Ascending aorta (tissue), 2 donors: ENCODE measurements around the gene AQR. TPM values are rescaled to one million over a fixed set of nuclear protein-coding genes. Genes with fewer than 3 reads are reported as not detected.

Experiments
- DNase-seq, 2 donors: peaks; one replicate each; pipeline ENCODE4 v3.0.0-alpha.2; 2019; ENCODE audit warnings: low spot score in 2 of 2
- H3K27ac ChIP-seq, 2 donors: fragments of 200-600 bp; sonication (generic); one replicate each; pipeline ENCODE4 v1.5.1; 2016 to 2017; ENCODE audit warnings: mild to moderate bottlenecking in 1 of 2
- H3K27me3 ChIP-seq: fragments of 200-600 bp; sonication (generic); one replicate; pipeline ENCODE4 v1.5.1; 2017
- H3K36me3 ChIP-seq, 2 donors: fragments of 200-600 bp; sonication (generic); one replicate each; pipeline ENCODE4 v1.5.1; 2016
- H3K4me1 ChIP-seq, 2 donors: fragments of 200-600 bp; sonication (generic); one replicate each; pipeline ENCODE4 v1.5.1; 2016 to 2017; ENCODE audit warnings: mild to moderate bottlenecking in 1 of 2
- H3K4me3 ChIP-seq, 2 donors: fragments of 200-600 bp; sonication (generic); one replicate each; pipeline ENCODE4 v1.5.1; 2016 to 2017; ENCODE audit warnings: mild to moderate bottlenecking in 1 of 2
- H3K9me3 ChIP-seq, 2 donors: fragments of 200-600 bp; sonication (generic); one replicate each; pipeline ENCODE4 v1.5.1; 2016
- CTCF ChIP-seq, 3 experiments: fragments of 200-600 bp in 2 of 3; fragments of 450-650 bp in 1 of 3; sonication (generic) in 2 of 3; IDR thresholded peaks; one replicate each; pipeline ENCODE4 v1.5.1; 2016 to 2019; ENCODE audit warnings: antibody characterized with exemption in 3 of 3, mild to moderate bottlenecking in 1 of 3, moderate library complexity in 1 of 3
- intact Hi-C: fragments of 100-400 bp; cut with DNase I; formaldehyde crosslinking; loops from one replicate; pipeline ENCODE4 v1.15.1; 2023
- total RNA-seq: library from RNA; depleted of rRNA; stranded (reverse); fragments of >200 nt; gene quantifications from one replicate; pipeline ENCODE4 v1.1.0, GENCODE V29; 2016

AQR gene
- total RNA-seq, 1 donor from 2014 or later = 17.5 TPM

DNA sequence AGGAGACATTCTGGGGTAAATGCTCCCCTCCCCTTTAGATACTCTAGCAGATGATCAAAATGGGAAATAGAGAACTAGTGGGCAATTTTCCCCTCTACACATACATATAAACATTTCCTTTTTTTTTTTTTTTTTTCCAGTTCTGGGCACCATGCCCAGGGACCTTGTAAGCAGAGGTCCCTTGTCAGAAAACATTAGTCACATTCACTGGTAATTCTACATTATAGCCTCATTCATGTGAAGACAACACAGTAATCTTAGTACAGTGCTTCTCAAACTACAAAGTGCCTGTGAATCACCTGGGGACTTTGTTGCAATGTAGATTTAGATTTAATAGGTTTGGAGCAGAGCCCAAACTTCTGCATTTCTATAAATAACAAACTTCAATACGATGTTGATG, 114.1 kb downstream of the AQR start:
- peak overlapping the region; percentile 64 to 71 for H3K27ac ChIP-seq
- intact Hi-C loops = loop anchor here (1.0 kb wide), 2 partner anchors 14 to 45 kb away; no protein-coding TSS in a partner anchor
- H3K36me3 ChIP-seq = peaks cover 2 to 7% of the 10 kb centered on the region in 2 donors

DNA sequence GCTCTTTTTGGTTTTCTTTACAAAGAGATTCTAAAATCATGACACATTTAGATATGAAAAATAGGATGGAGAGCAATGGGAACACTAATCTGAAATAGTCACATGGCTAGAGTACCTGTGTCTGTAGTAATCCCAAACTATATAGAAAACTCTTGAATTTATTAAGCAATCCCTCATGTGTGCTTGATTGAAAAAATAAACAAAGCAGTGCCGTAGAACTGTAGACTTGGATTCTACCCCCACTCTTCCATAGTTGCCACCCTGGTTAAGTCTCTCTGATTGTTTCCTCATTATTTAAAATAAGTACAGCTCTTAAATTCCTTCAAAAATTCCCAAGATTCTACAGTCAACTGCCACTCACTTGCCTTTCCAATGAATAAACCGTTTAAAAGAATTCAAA, 115.3 kb downstream of the AQR start:
- no peak overlapping the region for H3K4me3 ChIP-seq
- H3K27me3 ChIP-seq = no peaks in the 10 kb centered on the region
- no peak for TF ChIP-seq CTCF (IDR thresholded peaks at IDR 0.05)
- intact Hi-C loops = loop anchor here (5.0 kb wide), 1 partner anchor 132 kb away; no protein-coding TSS in a partner anchor
- H3K4me1 ChIP-seq = peaks cover 9 to 30% of the 10 kb centered on the region in 2 donors
- peaks cover 0 to under 1% of the 10 kb centered on the region in 2 donors for H3K36me3 ChIP-seq
- DNase-seq = no peak
- H3K27ac ChIP-seq = peak overlapping the region; percentile 64 to 71
- no peaks in the 10 kb centered on the region for H3K9me3 ChIP-seq

More for the DNA sequence above, 114.1 kb downstream of the AQR start:
- DNase-seq = no peak
- Histone ChIP-seq H3K4me3 (peak overlapping the region in 1 of 2 donors; percentile 3), H3K9me3 (no peaks in the 10 kb centered on the region), H3K4me1 (peaks cover 9 to 30% of the 10 kb centered on the region in 2 donors), H3K27me3 (no peaks in the 10 kb centered on the region)
- no peak for TF ChIP-seq CTCF (IDR thresholded peaks at IDR 0.05)

DNA sequence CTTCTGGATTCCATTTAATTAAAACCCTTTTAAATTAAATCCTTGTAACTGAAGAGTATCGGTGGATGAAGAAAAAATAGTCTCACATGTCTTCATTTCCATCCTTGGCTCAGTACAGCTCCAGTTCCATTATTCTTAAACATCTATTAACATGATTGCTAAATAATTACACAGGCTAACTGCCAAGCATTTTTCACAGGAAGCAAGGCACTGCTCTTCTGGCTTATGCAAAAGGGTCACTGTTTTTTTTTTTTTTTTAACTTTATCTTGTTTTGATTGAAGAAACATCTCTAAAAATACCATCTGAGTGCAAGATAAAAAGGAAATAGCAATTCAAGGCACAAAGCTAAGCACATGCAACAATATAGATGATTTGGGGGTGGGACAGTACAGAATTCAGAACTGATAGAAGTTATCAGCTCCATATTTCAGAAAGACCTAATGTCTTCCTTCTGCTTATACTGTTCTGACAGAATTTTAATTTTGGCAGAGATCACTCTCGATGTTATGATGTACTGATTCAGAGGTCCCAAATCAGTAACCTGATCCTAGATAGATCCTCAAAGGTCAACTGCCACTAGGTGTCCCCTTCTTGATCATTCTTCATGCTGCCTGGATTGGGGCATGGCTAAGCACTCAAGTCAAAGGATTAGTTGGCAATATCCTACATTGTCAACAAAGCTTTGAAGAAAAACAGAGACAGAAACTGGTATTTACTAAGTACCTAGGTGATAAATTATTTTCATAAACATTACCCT, 116.4 kb downstream of the AQR start:
- Histone ChIP-seq H3K27me3 (no peaks in the 10 kb centered on the region), H3K27ac (peak overlapping the region; percentile 56 to 63), H3K4me3 (no peak overlapping the region), H3K9me3 (no peaks in the 10 kb centered on the region), H3K4me1 (peaks cover 9 to 30% of the 10 kb centered on the region in 2 donors), H3K36me3 (no peaks in the 10 kb centered on the region)
- no peak for TF ChIP-seq CTCF (IDR thresholded peaks at IDR 0.05)
- no peak for DNase-seq
- intact Hi-C loops = loop anchor here (5.0 kb wide), 1 partner anchor 131 kb away; no protein-coding TSS in a partner anchor

DNA sequence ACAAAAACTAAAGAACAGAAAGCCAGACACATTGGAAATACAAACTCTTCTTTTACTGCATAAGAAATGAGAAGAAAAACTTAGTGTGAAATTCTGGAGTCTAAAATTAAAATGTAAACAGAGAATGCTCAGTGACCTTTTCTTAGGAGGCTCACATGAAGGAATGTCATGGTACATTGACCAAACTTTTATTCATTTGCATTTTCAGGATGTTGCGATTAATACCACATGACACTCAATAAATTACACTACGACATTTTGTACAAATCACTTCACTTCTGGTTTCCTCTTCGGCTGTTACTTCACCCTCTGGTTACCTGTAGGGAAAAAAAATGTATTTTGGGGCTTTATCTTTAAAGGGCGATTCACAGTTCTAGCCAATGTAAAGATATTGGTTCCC, 117.8 kb downstream of the AQR start:
- no peak for DNase-seq
- Histone ChIP-seq H3K27ac (peak overlapping the region in 1 of 2 donors; percentile 63), H3K27me3 (no peaks in the 10 kb centered on the region), H3K36me3 (no peaks in the 10 kb centered on the region), H3K4me3 (no peak overlapping the region), H3K9me3 (no peaks in the 10 kb centered on the region), H3K4me1 (peaks cover 9 to 30% of the 10 kb centered on the region in 2 donors)
- no peak for TF ChIP-seq CTCF (IDR thresholded peaks at IDR 0.05)
- intact Hi-C loops = loop anchor here (5.0 kb wide), 1 partner anchor 129 kb away; no protein-coding TSS in a partner anchor

- Histone ChIP-seq H3K9me3 (no peaks in the 10 kb centered on the region), H3K27me3 (no peaks in the 10 kb centered on the region), H3K4me3 (no peak overlapping the region), H3K36me3 (no peaks in the 10 kb centered on the region), H3K27ac (peak overlapping the region in 1 of 2 donors; percentile 13), H3K4me1 (peaks cover 9 to 26% of the 10 kb centered on the region in 2 donors)
- TF ChIP-seq CTCF (IDR thresholded peaks at IDR 0.05) = no peak
- DNase-seq = no peak
- intact Hi-C loops = loop anchor here (5.0 kb wide), 1 partner anchor 129 kb away; no protein-coding TSS in a partner anchor
These were observed 118.5 kb downstream of the AQR start for GRCh38 chr15:34851007-34851406.
